Naive B cell (primary cell): ENCODE measurements around the gene SYT7. TPM values are rescaled to one million over a fixed set of nuclear protein-coding genes. Genes with fewer than 3 reads are reported as not detected.
A peak's percentile ranks its signal among the peaks of the same experiment; 100 is the strongest.
"Not testable (repeated sequence)": the region's sequence is repeated elsewhere in the genome, so short reads cannot be mapped to it uniquely, and the experiment has no call there.

Experiments used
- ATAC-seq, 2 donors: fragments of 150-1000 bp; cut with Tn5 transposase; 2 replicates each; pipeline ENCODE4 v1.10.0; 2021; ENCODE audit warnings: low read depth in 2 of 2, mild to moderate bottlenecking in 2 of 2, moderate library complexity in 2 of 2
- DNase-seq: peaks from one replicate; pipeline ENCODE4 v3.0.0; 2022
- H3K27ac Mint-ChIP-seq, 6 donors: one replicate each; pipeline ENCODE4 v1.8.0; 2020 to 2022; ENCODE audit warnings: mild to moderate bottlenecking in 6 of 6, mixed read lengths in 6 of 6, moderate library complexity in 5 of 6, inconsistent platforms in 2 of 6
- H3K27me3 Mint-ChIP-seq, 3 donors: one replicate each; pipeline ENCODE4 v1.8.0; 2021 to 2022; ENCODE audit warnings: mixed read lengths in 3 of 3, mild to moderate bottlenecking in 1 of 3
- H3K36me3 Mint-ChIP-seq, 2 donors: one replicate each; pipeline ENCODE4 v1.8.0; 2020 to 2022; ENCODE audit warnings: mixed read lengths in 2 of 2, inconsistent platforms in 1 of 2, mild to moderate bottlenecking in 1 of 2
- H3K4me1 Mint-ChIP-seq, 3 donors: one replicate each; pipeline ENCODE4 v1.8.0; 2020 to 2022; ENCODE audit warnings: mixed read lengths in 3 of 3, inconsistent platforms in 1 of 3, mild to moderate bottlenecking in 1 of 3, moderate library complexity in 1 of 3
- H3K4me3 Mint-ChIP-seq, 8 donors: one replicate each; pipeline ENCODE4 v1.8.0; 2020 to 2022; ENCODE audit warnings: mild to moderate bottlenecking in 8 of 8, mixed read lengths in 8 of 8, moderate library complexity in 8 of 8, inconsistent platforms in 2 of 8
- H3K9me3 Mint-ChIP-seq, 7 donors: one replicate each; pipeline ENCODE4 v1.8.0; 2020 to 2022; ENCODE audit warnings: mixed read lengths in 7 of 7, mild to moderate bottlenecking in 5 of 7, inconsistent platforms in 2 of 7, moderate library complexity in 1 of 7
- polyA plus RNA-seq, 6 donors: library from polyadenylated mRNA; unstranded; fragments of 300-500 nt; fragmentation: Illumina TruSeq; gene quantifications; one replicate each; pipeline ENCODE4 v1.2.3, GENCODE V29; 2021; ENCODE audit warnings: low read depth in 6 of 6

SYT7 gene
- polyA plus RNA-seq, 6 donors from 2014 or later, result not detected

DNA sequence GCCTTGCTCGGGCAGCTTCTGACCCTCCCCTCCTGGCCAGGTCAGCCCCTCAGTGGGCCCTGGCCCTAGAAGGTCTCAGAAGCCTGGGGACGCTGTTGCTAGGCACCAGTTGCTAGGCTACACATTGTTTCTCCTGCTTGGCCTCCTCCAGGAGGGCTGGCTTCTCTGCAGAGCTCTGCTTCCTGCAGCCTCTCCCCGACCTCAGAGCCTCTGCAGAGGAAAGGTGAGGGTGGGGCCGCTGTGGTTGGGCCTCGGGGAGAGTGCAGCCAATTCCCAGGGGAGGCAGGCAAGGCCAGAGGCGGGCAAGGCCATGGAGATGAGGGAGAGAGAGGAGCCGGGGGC is 99.9 kb downstream of the SYT7 start:
- H3K9me3 Mint-ChIP-seq, result no peaks in the 10 kb centered on the region
- no peak overlapping the region for H3K4me3 Mint-ChIP-seq
- no peaks in the 10 kb centered on the region for H3K36me3 Mint-ChIP-seq
- no peak for DNase-seq
- no peak for ATAC-seq
- peaks cover 0 to 35% (median 15%) of the 10 kb centered on the region in 3 donors for H3K27me3 Mint-ChIP-seq
- H3K27ac Mint-ChIP-seq, result no peak overlapping the region
- peaks cover 5 to 7% (median 7%) of the 10 kb centered on the region in 3 donors for H3K4me1 Mint-ChIP-seq

DNA sequence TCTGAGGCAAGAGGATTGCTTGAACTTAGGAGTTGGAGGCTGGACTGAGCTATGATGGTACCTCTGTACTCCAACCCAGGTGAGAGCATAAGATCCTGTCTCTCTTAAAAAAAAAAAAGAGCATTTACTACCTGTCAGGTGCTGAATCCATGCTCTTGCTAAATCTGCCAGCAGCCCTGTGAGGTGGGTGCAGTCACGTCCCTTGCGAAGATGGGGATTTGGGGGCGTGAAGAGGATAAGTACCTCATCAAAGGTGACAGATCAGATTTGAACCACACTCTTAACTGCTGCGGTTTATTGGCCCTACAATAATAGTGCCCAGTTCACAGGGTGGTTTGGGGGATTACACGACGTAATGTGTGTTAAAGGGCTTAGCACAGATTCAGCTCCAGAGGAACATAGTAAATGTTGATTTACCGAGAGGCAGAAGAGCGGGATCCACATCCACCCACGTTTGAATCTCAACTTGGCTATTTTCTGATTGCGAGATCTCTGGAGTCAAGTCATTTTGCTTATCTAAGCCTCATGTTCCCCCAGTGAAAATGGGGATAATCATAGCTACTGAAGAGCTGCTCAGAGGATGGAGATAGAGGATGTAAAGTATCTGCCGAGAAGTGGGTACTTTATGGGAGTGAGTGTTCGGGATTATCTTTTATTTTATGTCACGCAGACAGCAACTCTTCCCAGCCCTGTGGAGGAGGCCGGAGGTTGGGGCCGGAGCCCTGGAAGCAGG is 100.4 kb downstream of the SYT7 start:
- no peak for DNase-seq
- Mint-ChIP-seq H3K4me1 (peaks cover 5 to 7% (median 7%) of the 10 kb centered on the region in 3 donors), H3K36me3 (no peaks in the 10 kb centered on the region), H3K27ac (no peak overlapping the region), H3K27me3 (peaks cover 0 to 35% (median 15%) of the 10 kb centered on the region in 3 donors), H3K4me3 (peak overlapping the region in 1 of 8 donors; percentile 22), H3K9me3 (no peaks in the 10 kb centered on the region)
- ATAC-seq, result no peak

GRCh38 chr11:61479360-61480058 is 101.4 kb downstream of the SYT7 start:
- H3K27me3 Mint-ChIP-seq, result peaks cover 0 to 35% (median 15%) of the 10 kb centered on the region in 3 donors
- not testable (repeated sequence) for H3K4me1 Mint-ChIP-seq, DNase-seq, ATAC-seq, H3K36me3 Mint-ChIP-seq, H3K4me3 Mint-ChIP-seq, H3K9me3 Mint-ChIP-seq, H3K27ac Mint-ChIP-seq

GRCh38 chr11:61477727-61478148 is 103.1 kb downstream of the SYT7 start:
- Mint-ChIP-seq H3K27me3 (peaks cover 0 to 29% (median 15%) of the 10 kb centered on the region in 3 donors), H3K27ac (no peak overlapping the region), H3K4me1 (peaks cover 5 to 7% (median 7%) of the 10 kb centered on the region in 3 donors), H3K4me3 (peak overlapping the region in 1 of 8 donors; percentile 45), H3K9me3 (no peaks in the 10 kb centered on the region), H3K36me3 (peaks cover 6 to 9% of the 10 kb centered on the region in 2 donors)
- ATAC-seq, result no peak
- peak; percentile 44 for DNase-seq

DNA sequence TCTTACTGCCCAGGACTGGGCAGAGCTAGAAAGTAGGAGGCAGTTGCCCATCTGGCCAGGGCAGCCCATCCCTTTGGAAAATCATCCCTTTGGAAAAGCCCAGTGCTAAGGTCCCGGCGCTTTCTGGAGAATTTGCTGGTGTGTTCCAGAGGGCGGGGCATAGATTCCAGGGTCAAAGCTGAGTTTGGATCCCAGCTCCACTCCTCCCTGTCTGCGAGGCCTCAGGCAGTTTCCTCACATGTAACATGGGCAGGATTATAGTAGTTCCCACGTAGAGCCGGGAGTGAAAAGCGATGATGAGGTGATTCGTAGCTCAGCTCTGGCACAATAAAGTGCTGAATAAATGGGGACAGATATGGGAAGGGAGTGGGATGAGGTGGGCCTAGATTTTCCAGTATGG is 103.8 kb downstream of the SYT7 start:
- H3K9me3 Mint-ChIP-seq, result no peaks in the 10 kb centered on the region
- peaks cover 5 to 7% (median 7%) of the 10 kb centered on the region in 3 donors for H3K4me1 Mint-ChIP-seq
- ATAC-seq (no peak), DNase-seq (no peak)
- H3K4me3 Mint-ChIP-seq, result no peak overlapping the region
- H3K27ac Mint-ChIP-seq, result no peak overlapping the region
- peaks cover 6 to 9% of the 10 kb centered on the region in 2 donors for H3K36me3 Mint-ChIP-seq
- H3K27me3 Mint-ChIP-seq, result peaks cover 0 to 24% (median 15%) of the 10 kb centered on the region in 3 donors

- DNase-seq, result no peak
- peak overlapping the region in 1 of 6 donors; percentile 21 for H3K27ac Mint-ChIP-seq
These were observed 104.5 kb downstream of the SYT7 start for GRCh38 chr11:61476371-61476770.

DNA sequence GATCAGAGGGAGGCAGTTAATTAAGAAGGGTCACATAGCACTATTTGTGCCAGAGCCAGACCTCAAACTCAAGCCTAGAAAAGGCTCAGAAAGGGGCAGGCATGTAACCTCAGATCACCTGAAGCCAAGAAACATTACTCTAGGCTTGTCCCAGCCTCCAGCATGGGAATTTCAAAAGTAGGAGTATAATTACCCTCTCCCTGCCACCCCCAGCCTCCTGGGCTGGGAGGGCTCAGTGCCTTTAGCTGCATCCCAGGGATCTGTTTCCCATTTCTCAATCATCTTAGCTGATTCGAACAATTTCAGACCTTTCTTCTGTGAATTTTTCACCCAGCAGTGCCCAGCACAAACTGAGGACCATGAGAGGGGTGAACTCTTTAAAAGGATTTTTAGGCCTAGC is 105.4 kb downstream of the SYT7 start:
- ATAC-seq, result no peak
- Mint-ChIP-seq H3K27me3 (peaks cover 0 to 7% (median 3%) of the 10 kb centered on the region in 3 donors), H3K36me3 (peaks cover 12 to 15% of the 10 kb centered on the region in 2 donors), H3K27ac (no peak overlapping the region), H3K4me1 (peaks cover 5 to 7% (median 5%) of the 10 kb centered on the region in 3 donors), H3K4me3 (no peak overlapping the region), H3K9me3 (no peaks in the 10 kb centered on the region)
- no peak for DNase-seq

More at GRCh38 chr11:61476371-61476770, 104.5 kb downstream of the SYT7 start:
- ATAC-seq, result no peak
- H3K4me1 Mint-ChIP-seq, result peaks cover 5 to 7% (median 7%) of the 10 kb centered on the region in 3 donors
- no peaks in the 10 kb centered on the region for H3K9me3 Mint-ChIP-seq
- no peak overlapping the region for H3K4me3 Mint-ChIP-seq
- H3K27me3 Mint-ChIP-seq, result peaks cover 0 to 16% (median 10%) of the 10 kb centered on the region in 3 donors
- H3K36me3 Mint-ChIP-seq, result peaks cover 6 to 9% of the 10 kb centered on the region in 2 donors

- H3K36me3 Mint-ChIP-seq, result peaks cover 12 to 15% of the 10 kb centered on the region in 2 donors
- H3K4me3 Mint-ChIP-seq, result no peak overlapping the region
- H3K27ac Mint-ChIP-seq, result peak overlapping the region in 3 of 6 donors; percentile 35 to 59 (median 52)
These were observed 106.7 kb downstream of the SYT7 start for GRCh38 chr11:61474013-61474643.

GRCh38 chr11:61473370-61474012 is 107.4 kb downstream of the SYT7 start:
- Mint-ChIP-seq H3K27ac (peak overlapping the region in 2 of 6 donors; percentile 35 to 52), H3K9me3 (no peaks in the 10 kb centered on the region), H3K36me3 (peaks cover 12 to 15% of the 10 kb centered on the region in 2 donors), H3K4me1 (peaks cover 4 to 7% (median 5%) of the 10 kb centered on the region in 3 donors), H3K27me3 (peaks cover 0 to 6% (median 0%) of the 10 kb centered on the region in 3 donors), H3K4me3 (no peak overlapping the region)
- ATAC-seq, result no peak
- no peak for DNase-seq

More at GRCh38 chr11:61474013-61474643, 106.7 kb downstream of the SYT7 start:
- DNase-seq, result no peak
- Mint-ChIP-seq H3K27me3 (peaks cover 0 to 6% (median 0%) of the 10 kb centered on the region in 3 donors), H3K9me3 (no peaks in the 10 kb centered on the region), H3K4me1 (peaks cover 4 to 7% (median 5%) of the 10 kb centered on the region in 3 donors)
- no peak for ATAC-seq

GRCh38 chr11:61472868-61473267 is 108.0 kb downstream of the SYT7 start:
- H3K27me3 Mint-ChIP-seq, result peaks cover 0 to under 1% (median 0%) of the 10 kb centered on the region in 3 donors
- H3K36me3 Mint-ChIP-seq, result peaks cover 12 to 17% of the 10 kb centered on the region in 2 donors
- H3K9me3 Mint-ChIP-seq, result no peaks in the 10 kb centered on the region
- H3K4me3 Mint-ChIP-seq, result no peak overlapping the region
- DNase-seq, result no peak
- H3K27ac Mint-ChIP-seq, result peak overlapping the region in 1 of 6 donors; percentile 52
- no peak for ATAC-seq
- peaks cover under 1 to 6% (median 3%) of the 10 kb centered on the region in 3 donors for H3K4me1 Mint-ChIP-seq

DNA sequence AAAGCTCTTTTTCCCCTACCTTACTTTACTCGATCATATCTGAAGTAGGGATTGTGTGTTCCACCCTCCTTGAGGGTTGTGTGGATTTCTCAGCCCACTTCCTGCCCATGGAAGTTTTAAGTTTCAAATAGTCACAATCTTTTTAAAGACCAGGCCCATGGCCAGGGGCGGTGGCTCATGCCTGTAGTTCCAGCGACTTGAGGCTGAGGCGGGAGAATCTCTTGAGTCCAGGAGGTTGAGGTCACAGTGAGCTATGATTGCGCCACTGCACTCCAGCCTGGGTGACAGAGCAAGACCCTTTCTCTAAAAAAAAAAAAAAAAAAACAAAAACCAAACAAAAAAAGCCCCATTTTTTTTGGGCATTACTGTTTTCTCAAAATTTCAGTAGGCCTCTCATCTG is 108.6 kb downstream of the SYT7 start:
- no peak for ATAC-seq
- peaks cover 0 to 3% (median 0%) of the 10 kb centered on the region in 7 donors for H3K9me3 Mint-ChIP-seq
- peaks cover 12 to 23% of the 10 kb centered on the region in 2 donors for H3K36me3 Mint-ChIP-seq
- DNase-seq, result no peak
- H3K4me1 Mint-ChIP-seq, result peaks cover 0 to 3% (median 0%) of the 10 kb centered on the region in 3 donors
- no peak overlapping the region for H3K27ac Mint-ChIP-seq
- no peaks in the 10 kb centered on the region for H3K27me3 Mint-ChIP-seq
- H3K4me3 Mint-ChIP-seq, result no peak overlapping the region

DNA sequence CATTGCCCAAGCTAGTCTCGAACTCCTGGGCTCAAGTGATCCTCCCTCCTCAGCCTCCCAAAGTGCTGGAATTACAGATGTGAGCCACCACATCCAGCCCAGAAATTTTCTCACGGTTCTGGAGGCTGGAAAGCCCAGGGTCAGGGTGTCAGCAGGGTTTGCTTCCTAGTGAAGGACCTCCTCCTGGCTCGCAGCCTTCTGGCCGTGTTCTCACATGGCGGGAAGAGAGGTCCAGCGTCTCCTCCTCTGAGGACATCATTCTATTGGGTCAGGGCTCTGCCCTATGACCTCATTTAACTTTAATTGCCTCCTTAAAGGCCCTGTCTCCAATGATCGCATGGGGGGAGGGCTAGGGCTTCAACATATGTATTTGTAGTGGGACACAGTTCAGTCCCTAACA is 112.9 kb downstream of the SYT7 start:
- Mint-ChIP-seq H3K9me3 (peaks cover 0 to 3% (median 0%) of the 10 kb centered on the region in 7 donors), H3K4me3 (no peak overlapping the region), H3K4me1 (peaks cover 0 to 4% (median 3%) of the 10 kb centered on the region in 3 donors), H3K27ac (peak overlapping the region in 1 of 6 donors; percentile 63), H3K36me3 (peaks cover 6 to 14% of the 10 kb centered on the region in 2 donors), H3K27me3 (no peaks in the 10 kb centered on the region)
- ATAC-seq, result no peak
- no peak for DNase-seq

- H3K4me1 Mint-ChIP-seq, H3K9me3 Mint-ChIP-seq, H3K27ac Mint-ChIP-seq, H3K27me3 Mint-ChIP-seq, DNase-seq, ATAC-seq, H3K4me3 Mint-ChIP-seq: not testable (repeated sequence)
- peaks cover 6 to 14% of the 10 kb centered on the region in 2 donors for H3K36me3 Mint-ChIP-seq
These were observed 113.3 kb downstream of the SYT7 start for GRCh38 chr11:61467602-61468001.
